Duodenal mucosa (tissue), 2 donors: ENCODE results near the gene ECSIT.

Experiments used
- H3K27ac ChIP-seq: one replicate; pipeline ENCODE4 v1.7.0; 2013; ENCODE audit warnings: low read depth, low read length
- H3K27me3 ChIP-seq, 2 donors: one replicate each; pipeline ENCODE4 v1.7.0; 2013; ENCODE audit warnings: low read length in 2 of 2, control low read depth in 1 of 2; ENCODE audit not compliant: insufficient read depth in 2 of 2, control insufficient read depth in 1 of 2
- H3K36me3 ChIP-seq, 2 donors: one replicate each; pipeline ENCODE4 v1.7.0; 2013; ENCODE audit warnings: low read length in 2 of 2, control low read depth in 1 of 2; ENCODE audit not compliant: insufficient read depth in 2 of 2, control insufficient read depth in 1 of 2
- H3K4me1 ChIP-seq, 2 donors: one replicate each; pipeline ENCODE4 v1.7.0; 2013; ENCODE audit warnings: low read length in 2 of 2, control low read depth in 1 of 2; ENCODE audit not compliant: insufficient read depth in 2 of 2, control insufficient read depth in 1 of 2
- H3K4me3 ChIP-seq, 2 donors: one replicate each; pipeline ENCODE4 v1.7.0; 2013; ENCODE audit warnings: low read length in 2 of 2, low read depth in 1 of 2
- H3K9ac ChIP-seq, 2 donors: one replicate each; pipeline ENCODE4 v1.7.0; 2013; ENCODE audit warnings: low read length in 2 of 2, low read depth in 1 of 2
- H3K9me3 ChIP-seq, 2 donors: one replicate each; pipeline ENCODE4 v1.7.0; 2013; ENCODE audit warnings: low read length in 2 of 2, control low read depth in 1 of 2; ENCODE audit not compliant: control insufficient read depth in 1 of 2

Gene ECSIT

GRCh38 chr19:11530432-11530831 is 1.5 kb upstream of the ECSIT start:
- no peaks in the 10 kb centered on the region for H3K27me3 ChIP-seq
- H3K4me3 ChIP-seq: no peak overlapping the region
- no peaks in the 10 kb centered on the region for H3K9me3 ChIP-seq
- no peaks in the 10 kb centered on the region for H3K36me3 ChIP-seq
- peaks cover 7 to 10% of the 10 kb centered on the region in 2 donors for H3K4me1 ChIP-seq
- H3K27ac ChIP-seq: no peak overlapping the region
- no peak overlapping the region for H3K9ac ChIP-seq

GRCh38 chr19:11519138-11519537 is 9.8 kb downstream of the ECSIT start:
- Histone ChIP-seq H3K9me3 (no peaks in the 10 kb centered on the region), H3K9ac (no peak overlapping the region), H3K27ac (no peak overlapping the region), H3K4me3 (no peak overlapping the region), H3K27me3 (no peaks in the 10 kb centered on the region), H3K36me3 (peaks cover 6 to 37% of the 10 kb centered on the region in 2 donors), H3K4me1 (no peaks in the 10 kb centered on the region)

GRCh38 chr19:11513946-11514345 is 15.0 kb downstream of the ECSIT start:
- H3K36me3 ChIP-seq: peaks cover 14 to 55% of the 10 kb centered on the region in 2 donors
- H3K27me3 ChIP-seq: no peaks in the 10 kb centered on the region
- no peak overlapping the region for H3K27ac ChIP-seq
- H3K9ac ChIP-seq: no peak overlapping the region
- no peaks in the 10 kb centered on the region for H3K9me3 ChIP-seq
- no peaks in the 10 kb centered on the region for H3K4me1 ChIP-seq
- no peak overlapping the region for H3K4me3 ChIP-seq

GRCh38 chr19:11510444-11510843 is 18.5 kb downstream of the ECSIT start:
- H3K27me3 ChIP-seq: no peaks in the 10 kb centered on the region
- peaks cover 10 to 32% of the 10 kb centered on the region in 2 donors for H3K36me3 ChIP-seq

GRCh38 chr19:11507370-11508078 is 21.4 kb downstream of the ECSIT start:
- no peaks in the 10 kb centered on the region for H3K27me3 ChIP-seq
- no peak overlapping the region for H3K9ac ChIP-seq
- H3K4me3 ChIP-seq: no peak overlapping the region
- H3K9me3 ChIP-seq: no peaks in the 10 kb centered on the region
- H3K4me1 ChIP-seq: peaks cover 8 to 10% of the 10 kb centered on the region in 2 donors
- H3K27ac ChIP-seq: no peak overlapping the region
- peaks cover 7 to 15% of the 10 kb centered on the region in 2 donors for H3K36me3 ChIP-seq

More at GRCh38 chr19:11510444-11510843, 18.5 kb downstream of the ECSIT start:
- H3K9me3 ChIP-seq: no peaks in the 10 kb centered on the region
- H3K4me1 ChIP-seq: peaks cover 3 to 10% of the 10 kb centered on the region in 2 donors
- no peak overlapping the region for H3K4me3 ChIP-seq
- H3K9ac ChIP-seq: no peak overlapping the region
- no peak overlapping the region for H3K27ac ChIP-seq

GRCh38 chr19:11506967-11507366 is 22.0 kb downstream of the ECSIT start:
- Histone ChIP-seq H3K36me3 (peaks cover 7 to 10% of the 10 kb centered on the region in 2 donors), H3K27ac (no peak overlapping the region), H3K27me3 (no peaks in the 10 kb centered on the region), H3K9me3 (no peaks in the 10 kb centered on the region), H3K4me3 (no peak overlapping the region), H3K9ac (no peak overlapping the region), H3K4me1 (peaks cover 8 to 10% of the 10 kb centered on the region in 2 donors)

GRCh38 chr19:11506101-11506555 is 22.8 kb downstream of the ECSIT start:
- Histone ChIP-seq H3K9me3 (no peaks in the 10 kb centered on the region), H3K4me3 (peak overlapping the region; percentile 68 to 86), H3K36me3 (peaks cover 2 to 5% of the 10 kb centered on the region in 2 donors), H3K27ac (peak overlapping the region; percentile 97), H3K9ac (peak overlapping the region; percentile 63 to 75), H3K27me3 (no peaks in the 10 kb centered on the region), H3K4me1 (peaks cover 8 to 10% of the 10 kb centered on the region in 2 donors)

- H3K36me3 ChIP-seq: peaks cover 0 to 2% of the 10 kb centered on the region in 2 donors
- peak within 1 kb of the TSS; percentile 97 for H3K27ac ChIP-seq
- peak within 1 kb of the TSS; percentile 69 to 75 for H3K9ac ChIP-seq
- H3K9me3 ChIP-seq: no peaks in the 10 kb centered on the region
- H3K27me3 ChIP-seq: no peaks in the 10 kb centered on the region
- H3K4me3 ChIP-seq: peak within 1 kb of the TSS; percentile 68 to 86
- peaks cover 8 to 10% of the 10 kb centered on the region in 2 donors for H3K4me1 ChIP-seq
These were observed 23.3 kb downstream of the ECSIT start, which contains the start of gene ZNF653 for GRCh38 chr19:11505504-11506100. Gene ZNF653 (minus strand): TSS chr19:11505839. CDS start chr19:11505786, 53 bp downstream.

- peaks cover 0 to 2% of the 10 kb centered on the region in 2 donors for H3K36me3 ChIP-seq
- H3K9me3 ChIP-seq: no peaks in the 10 kb centered on the region
- peaks cover 8 to 10% of the 10 kb centered on the region in 2 donors for H3K4me1 ChIP-seq
- H3K4me3 ChIP-seq: peak overlapping the region; percentile 68 to 86
- peak overlapping the region; percentile 97 for H3K27ac ChIP-seq
- H3K9ac ChIP-seq: peak overlapping the region; percentile 69 to 75
- no peaks in the 10 kb centered on the region for H3K27me3 ChIP-seq
These were observed 23.9 kb downstream of the ECSIT start for GRCh38 chr19:11505032-11505503.

GRCh38 chr19:11504502-11505031 is 24.4 kb downstream of the ECSIT start:
- Histone ChIP-seq H3K27ac (no peak overlapping the region), H3K36me3 (no peaks in the 10 kb centered on the region), H3K4me3 (peak overlapping the region; percentile 68 to 86), H3K9ac (peak overlapping the region; percentile 69 to 75), H3K9me3 (no peaks in the 10 kb centered on the region), H3K27me3 (no peaks in the 10 kb centered on the region), H3K4me1 (peaks cover 8 to 10% of the 10 kb centered on the region in 2 donors)
